ENCODE measurements around the gene FER. TPM values are rescaled to one million over a fixed set of nuclear protein-coding genes. Genes with fewer than 3 reads are reported as not detected.

Gene FER
- total RNA-seq, 1 experiment from 2014 or later: 18.0 TPM

DNA sequence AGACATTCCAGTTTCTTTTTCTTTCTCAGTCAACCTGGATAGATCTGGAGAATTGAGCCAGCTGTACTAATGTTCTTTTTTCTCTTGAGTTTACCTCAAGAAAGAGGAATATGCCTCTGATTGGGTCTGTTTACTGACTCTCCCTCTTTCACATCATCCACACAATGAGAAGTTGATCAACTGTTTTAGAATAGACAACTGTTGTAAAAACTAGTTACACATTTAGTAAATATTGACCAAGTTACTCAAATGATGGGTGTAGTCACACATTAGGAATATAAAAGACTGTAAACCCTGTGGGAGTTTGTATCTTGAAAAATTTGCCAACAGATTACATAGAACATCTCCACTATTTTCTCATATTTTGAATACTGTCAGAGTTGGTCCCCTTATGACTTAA lies 330.8 kb downstream of the FER start:
- Mint-ChIP-seq H3K4me1 (no peaks in the 10 kb centered on the region), H3K36me3 (ENCODE audit: insufficient read depth in 1 of 3, low read depth in 3 of 3) (no peaks in the 10 kb centered on the region), H3K27me3 (ENCODE audit: low read depth) (no peaks in the 10 kb centered on the region), H3K27ac (no peak overlapping the region), H3K4me3 (no peak overlapping the region), H3K9me3 (no peaks in the 10 kb centered on the region)
- TF ChIP-seq, protein P1, sequence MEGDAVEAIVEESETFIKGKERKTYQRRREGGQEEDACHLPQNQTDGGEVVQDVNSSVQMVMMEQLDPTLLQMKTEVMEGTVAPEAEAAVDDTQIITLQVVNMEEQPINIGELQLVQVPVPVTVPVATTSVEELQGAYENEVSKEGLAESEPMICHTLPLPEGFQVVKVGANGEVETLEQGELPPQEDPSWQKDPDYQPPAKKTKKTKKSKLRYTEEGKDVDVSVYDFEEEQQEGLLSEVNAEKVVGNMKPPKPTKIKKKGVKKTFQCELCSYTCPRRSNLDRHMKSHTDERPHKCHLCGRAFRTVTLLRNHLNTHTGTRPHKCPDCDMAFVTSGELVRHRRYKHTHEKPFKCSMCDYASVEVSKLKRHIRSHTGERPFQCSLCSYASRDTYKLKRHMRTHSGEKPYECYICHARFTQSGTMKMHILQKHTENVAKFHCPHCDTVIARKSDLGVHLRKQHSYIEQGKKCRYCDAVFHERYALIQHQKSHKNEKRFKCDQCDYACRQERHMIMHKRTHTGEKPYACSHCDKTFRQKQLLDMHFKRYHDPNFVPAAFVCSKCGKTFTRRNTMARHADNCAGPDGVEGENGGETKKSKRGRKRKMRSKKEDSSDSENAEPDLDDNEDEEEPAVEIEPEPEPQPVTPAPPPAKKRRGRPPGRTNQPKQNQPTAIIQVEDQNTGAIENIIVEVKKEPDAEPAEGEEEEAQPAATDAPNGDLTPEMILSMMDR (conservative IDR thresholded peaks at IDR 0.05): no peak
- Histone ChIP-seq H3T11ph (ENCODE audit: low read length) (no peak overlapping the region), H3K56ac (ENCODE audit: insufficient read length, low read depth, low read length) (no peak overlapping the region), H3K4me2 (ENCODE audit: insufficient read depth, insufficient read length, low read length) (no peak overlapping the region), H3K79me1 (ENCODE audit: insufficient read depth, low read depth, low read length, poor library complexity, severe bottlenecking) (no peaks in the 10 kb centered on the region), H3K4ac (ENCODE audit: low read depth, low read length) (no peak overlapping the region), H3K14ac (ENCODE audit: insufficient read depth, low read length) (no peak overlapping the region), H4K20me1 (ENCODE audit: control insufficient read depth, insufficient read depth, insufficient read length) (no peaks in the 10 kb centered on the region), H3K27ac (ENCODE audit: insufficient read length, low read depth, low read length) (no peak overlapping the region), H2AFZ (ENCODE audit: low read length) (no peak overlapping the region), H2BK5ac (ENCODE audit: insufficient read length, low read length) (no peak overlapping the region), H3K27me3 (ENCODE audit: insufficient read depth, low read length) (no peaks in the 10 kb centered on the region), H3K9me3 (ENCODE audit: control insufficient read depth, low read depth, low read length) (no peaks in the 10 kb centered on the region), H4K5ac (ENCODE audit: insufficient read length, low read depth, low read length) (no peak overlapping the region), H3K23me2 (ENCODE audit: insufficient read length, low read depth, low read length, poor library complexity, severe bottlenecking) (no peaks in the 10 kb centered on the region), H2BK15ac (ENCODE audit: low read depth, low read length) (no peak overlapping the region), H2BK12ac (ENCODE audit: insufficient read length, low read depth, low read length) (no peak overlapping the region), H2AK5ac (ENCODE audit: insufficient read length, low read length) (no peak overlapping the region), H3K4me1 (ENCODE audit: insufficient read depth, low read length) (no peaks in the 10 kb centered on the region), H4K8ac (replicated peaks; ENCODE audit: insufficient read length, low read depth, low read length) (no peak overlapping the region), H3K23ac (ENCODE audit: insufficient read length, low read depth, low read length) (no peak overlapping the region), H2BK20ac (ENCODE audit: low read depth, low read length, poor library complexity, severe bottlenecking) (no peak overlapping the region), H4K91ac (ENCODE audit: insufficient read length, low read depth, low read length) (no peak overlapping the region), H2BK120ac (ENCODE audit: low read depth, low read length, poor library complexity, severe bottlenecking) (no peak overlapping the region), H3K9ac (ENCODE audit: extremely low read depth, insufficient read length, low read length) (no peak overlapping the region), H3K79me2 (ENCODE audit: insufficient read depth, low read length) (no peaks in the 10 kb centered on the region), H3K18ac (ENCODE audit: insufficient read length, low read depth, low read length) (no peak overlapping the region)
- DNase-seq: no peak
